ENCODE results near the gene CAMK2B.
A peak's percentile ranks its signal among the peaks of the same experiment; 100 is the strongest.

DNA sequence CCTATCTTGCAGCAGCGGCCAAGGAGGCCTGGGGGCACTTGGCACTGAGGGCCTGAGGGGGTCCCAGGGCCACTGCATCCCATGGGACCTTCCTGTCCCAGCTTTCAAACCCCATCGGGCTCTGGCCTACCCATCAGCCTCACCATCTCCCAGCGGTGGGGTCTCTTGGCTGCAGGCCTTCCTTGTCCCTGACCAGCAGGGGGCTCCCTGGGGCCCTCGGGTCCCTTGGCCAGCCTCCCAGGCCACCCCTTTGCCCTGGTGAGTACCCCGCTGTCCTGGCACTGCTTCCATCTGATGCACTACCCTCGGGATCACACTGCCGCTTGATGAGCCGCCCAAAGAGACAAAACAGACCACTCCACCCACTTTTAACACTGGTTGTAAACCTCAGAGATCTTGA is 81.1 kb downstream of the CAMK2B start:
- TF ChIP-seq, protein P1, sequence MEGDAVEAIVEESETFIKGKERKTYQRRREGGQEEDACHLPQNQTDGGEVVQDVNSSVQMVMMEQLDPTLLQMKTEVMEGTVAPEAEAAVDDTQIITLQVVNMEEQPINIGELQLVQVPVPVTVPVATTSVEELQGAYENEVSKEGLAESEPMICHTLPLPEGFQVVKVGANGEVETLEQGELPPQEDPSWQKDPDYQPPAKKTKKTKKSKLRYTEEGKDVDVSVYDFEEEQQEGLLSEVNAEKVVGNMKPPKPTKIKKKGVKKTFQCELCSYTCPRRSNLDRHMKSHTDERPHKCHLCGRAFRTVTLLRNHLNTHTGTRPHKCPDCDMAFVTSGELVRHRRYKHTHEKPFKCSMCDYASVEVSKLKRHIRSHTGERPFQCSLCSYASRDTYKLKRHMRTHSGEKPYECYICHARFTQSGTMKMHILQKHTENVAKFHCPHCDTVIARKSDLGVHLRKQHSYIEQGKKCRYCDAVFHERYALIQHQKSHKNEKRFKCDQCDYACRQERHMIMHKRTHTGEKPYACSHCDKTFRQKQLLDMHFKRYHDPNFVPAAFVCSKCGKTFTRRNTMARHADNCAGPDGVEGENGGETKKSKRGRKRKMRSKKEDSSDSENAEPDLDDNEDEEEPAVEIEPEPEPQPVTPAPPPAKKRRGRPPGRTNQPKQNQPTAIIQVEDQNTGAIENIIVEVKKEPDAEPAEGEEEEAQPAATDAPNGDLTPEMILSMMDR (IDR thresholded peaks at IDR 0.05; ENCODE audit: borderline replicate concordance, extremely low read depth, low read length, poor library complexity, severe bottlenecking), result peak; percentile 54
- TF ChIP-seq EZH2 (IDR thresholded peaks at IDR 0.05; ENCODE audit: borderline replicate concordance, low read depth, low read length, severe bottlenecking), result no peak
